Stimulated activated CD4-positive, alpha-beta T cell treated with anti-CD3 and anti-CD28 coated beads, Interleukin-12 subunit alpha, Interleukin-12 subunit beta, amount 100 ng/mL, for 48 hours (primary cell): Measurements from ENCODE around the gene MITF.
"Not testable (repeated sequence)": the region's sequence is repeated elsewhere in the genome, so short reads cannot be mapped to it uniquely, and the experiment has no call there.

Experiments used
- DNase-seq, 3 donors: peaks; one replicate each; pipeline ENCODE4 v3.0.0-alpha.2; 2020; ENCODE audit warnings: low read depth in 2 of 3, low spot score in 1 of 3

Gene MITF

DNA sequence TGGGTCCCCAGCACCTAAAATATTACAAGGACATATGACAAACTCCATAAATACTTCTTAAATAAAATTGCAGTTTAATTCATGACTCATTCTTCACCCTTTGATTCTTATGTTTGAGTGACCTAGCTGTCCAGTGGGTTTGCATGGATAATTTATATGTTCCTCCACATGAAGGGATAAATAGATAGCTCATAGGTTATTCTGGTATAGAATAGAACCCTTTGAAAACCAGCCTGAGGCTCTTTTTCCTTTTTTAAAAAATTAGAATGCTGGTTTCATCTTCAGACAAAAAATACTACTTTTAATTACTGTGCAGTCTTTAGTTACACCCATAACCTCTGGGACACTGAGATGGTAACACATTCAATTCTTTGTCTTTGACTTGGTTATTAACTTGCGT, 163.1 kb downstream of the MITF start:
- DNase-seq, result no peak

DNA sequence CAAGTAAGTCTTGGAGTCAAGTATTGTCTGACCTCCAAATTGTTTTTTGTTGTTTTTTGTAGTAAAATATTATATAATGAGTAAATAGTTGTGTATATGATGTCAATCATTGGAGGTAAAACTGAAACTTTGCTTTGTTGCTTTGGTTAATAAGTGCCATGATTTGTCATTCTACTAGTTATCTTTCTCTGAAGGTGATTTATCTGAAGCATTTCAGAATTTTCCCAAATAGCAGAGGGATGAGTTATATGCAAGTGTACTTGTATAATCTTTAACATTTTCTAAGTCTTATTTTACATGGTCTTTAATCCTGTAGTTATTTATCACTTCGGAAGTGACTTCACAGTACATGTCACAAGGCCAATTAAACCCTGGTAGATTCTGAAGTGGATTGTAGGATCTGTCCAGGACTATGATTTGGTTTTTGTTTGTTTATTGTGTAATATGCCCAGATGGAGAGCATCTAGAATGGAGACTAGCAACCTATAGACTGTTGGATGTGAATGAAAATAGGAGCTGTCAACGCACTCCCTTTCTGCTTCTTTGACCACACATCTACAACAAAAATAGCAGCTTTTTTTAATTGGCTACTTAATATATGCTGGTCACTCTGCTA, 167.2 kb downstream of the MITF start:
- DNase-seq, result no peak

DNA sequence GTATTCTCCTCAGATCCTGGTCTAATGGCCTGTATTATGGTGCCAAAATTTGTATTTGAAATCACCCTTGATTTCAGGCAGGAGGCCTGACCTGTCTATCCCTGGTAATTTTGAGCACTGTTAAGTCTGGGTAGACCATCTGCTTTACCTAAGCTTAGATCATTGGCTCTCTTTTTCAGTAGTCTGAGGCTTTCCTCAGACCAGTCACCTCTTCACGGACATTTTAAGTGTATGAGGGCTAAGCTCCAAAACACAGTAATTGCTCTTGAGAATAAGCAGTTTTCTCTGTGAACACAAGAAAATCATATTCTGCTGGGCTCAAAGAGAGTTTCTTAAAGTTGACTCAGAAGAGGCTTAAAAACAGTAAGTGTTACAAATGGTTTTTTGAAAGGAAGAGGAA, 168.3 kb downstream of the MITF start:
- DNase-seq, result no peak

DNA sequence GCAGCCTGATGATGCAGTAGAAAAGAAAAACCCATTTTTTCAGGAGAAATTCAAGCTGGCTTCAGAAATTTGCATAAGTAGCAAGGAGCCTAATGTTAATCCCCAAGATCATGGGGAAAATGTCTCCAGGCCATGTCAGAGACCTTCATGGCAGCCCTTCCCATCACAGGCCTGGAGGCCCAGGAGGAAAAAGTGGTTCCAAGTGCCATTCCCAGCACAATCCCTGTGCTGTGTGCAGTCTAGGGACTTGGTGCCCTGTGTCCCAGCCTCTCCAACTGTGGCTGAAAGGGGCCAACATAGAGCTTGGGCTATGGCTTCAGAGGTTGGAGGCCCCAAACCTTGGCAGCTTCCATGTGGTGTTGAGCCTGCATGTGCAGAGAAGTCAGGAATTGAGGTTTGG, 170.6 kb downstream of the MITF start:
- DNase-seq, result not testable (repeated sequence)

DNA sequence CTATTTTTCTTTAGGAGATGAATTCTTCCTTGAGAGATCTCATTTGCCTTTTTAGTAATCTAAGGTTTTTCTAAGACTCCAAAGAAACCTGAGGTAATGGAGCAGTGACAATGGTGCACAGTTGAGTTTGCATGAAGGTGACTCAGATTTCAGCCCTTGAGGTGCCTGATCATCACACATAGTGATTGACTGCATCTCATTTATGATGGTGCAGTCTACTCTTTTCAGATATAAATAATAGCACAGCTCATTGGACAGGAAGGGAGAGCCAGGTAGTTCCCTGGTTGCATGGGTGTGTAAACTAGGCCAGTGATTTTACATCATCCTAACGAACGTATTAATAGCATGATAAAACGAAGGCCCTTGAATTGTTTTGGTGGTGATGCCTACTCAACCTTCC, 174.2 kb downstream of the MITF start:
- DNase-seq, result no peak

DNA sequence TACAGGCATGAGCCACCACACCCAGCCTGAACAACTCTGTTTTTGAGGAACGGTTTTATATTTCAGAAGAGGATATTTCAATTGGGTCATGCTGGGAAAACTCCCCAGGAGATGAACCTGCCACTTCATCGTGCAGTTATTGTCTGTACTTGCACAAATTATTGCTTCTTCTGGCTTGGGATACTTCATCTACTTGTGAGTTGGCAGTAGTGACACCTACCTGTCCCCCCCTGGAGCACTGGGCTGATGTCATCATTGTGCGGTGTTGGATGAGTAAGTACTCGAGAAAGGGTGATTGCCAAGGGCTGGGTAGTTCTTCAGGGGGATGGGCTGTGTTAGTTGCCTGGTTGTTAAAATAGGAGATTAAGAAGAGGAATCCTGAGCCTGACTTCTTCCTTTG, 175.1 kb downstream of the MITF start:
- no peak for DNase-seq

DNA sequence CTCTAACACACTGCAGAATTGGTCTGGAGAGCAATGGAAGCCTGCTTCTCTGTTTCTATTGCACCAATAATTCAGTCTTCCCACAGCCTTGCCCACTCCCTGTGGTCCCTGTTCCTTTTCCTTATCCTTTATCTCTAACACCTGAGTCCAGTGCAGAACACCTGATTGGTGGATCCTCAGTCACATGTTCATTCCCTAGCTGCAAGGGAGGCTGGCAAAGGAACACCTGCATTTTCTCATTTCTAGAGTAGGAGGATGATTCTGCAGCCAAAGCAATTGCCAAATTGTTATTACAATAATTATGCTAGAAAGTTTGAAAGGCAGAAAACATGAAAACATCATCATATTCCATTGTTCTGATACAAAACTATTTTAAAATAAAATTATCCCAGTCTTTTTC, 176.5 kb downstream of the MITF start:
- DNase-seq, result no peak

DNA sequence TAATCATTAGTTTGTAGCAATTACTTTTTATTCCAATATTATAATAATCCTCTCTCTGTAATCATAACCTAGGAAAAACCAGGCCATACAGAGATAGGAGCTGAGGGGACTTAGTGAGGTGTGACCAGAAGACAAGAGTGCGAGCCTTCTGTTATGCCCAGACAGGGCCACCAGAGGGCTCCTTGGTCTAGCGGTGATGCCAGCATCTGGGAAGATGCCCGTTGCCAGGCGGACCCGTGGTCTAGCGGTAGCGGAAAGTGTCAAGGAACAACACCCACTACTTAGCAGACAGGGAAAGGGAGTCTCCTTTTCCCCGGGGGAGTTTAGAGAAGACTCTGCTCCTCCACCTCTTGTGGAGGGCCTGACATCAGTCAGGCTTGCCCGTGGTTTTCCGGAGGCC, 180.7 kb downstream of the MITF start:
- not testable (repeated sequence) for DNase-seq

DNA sequence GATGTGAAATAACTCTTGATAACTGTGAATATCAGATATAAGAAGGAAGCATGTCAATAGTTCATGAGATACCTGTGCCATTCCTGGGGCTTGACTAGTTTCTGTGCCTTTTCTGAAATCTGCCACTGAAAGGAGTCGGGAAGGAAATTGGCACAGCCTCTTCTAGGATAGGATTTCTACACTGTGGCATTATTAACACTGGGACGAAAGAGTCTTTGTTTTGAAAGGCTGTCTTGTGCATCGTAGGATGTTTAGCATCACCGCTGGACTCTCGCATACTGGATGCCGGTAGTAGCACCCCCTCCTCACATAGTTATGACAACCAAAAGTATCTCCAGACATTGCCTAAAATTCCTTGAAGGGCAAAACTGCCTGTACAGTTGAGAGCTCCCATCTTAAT, 182.4 kb downstream of the MITF start:
- DNase-seq, result no peak

DNA sequence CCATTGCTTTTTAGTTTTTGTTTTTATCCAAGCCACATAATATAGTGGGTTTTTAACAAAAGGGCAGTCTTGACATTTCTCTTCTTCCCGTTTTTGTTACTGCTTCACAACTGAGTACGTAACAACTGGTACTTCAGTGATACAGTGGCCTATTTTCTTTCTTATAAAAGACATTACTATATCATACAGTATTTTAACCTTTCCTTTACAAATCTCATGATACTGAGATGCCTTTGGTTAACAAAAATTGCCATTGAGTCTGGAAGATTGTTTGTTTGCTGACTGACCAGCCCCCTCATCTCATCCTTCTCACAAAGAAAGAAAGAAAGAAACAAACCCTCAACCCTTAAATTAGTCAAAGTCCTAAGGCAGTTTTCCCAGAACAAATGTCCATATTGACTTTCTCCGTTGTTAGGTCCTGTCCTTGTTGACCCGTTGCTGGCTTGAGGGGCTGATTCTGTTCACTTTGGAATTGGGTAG, 183.3 kb downstream of the MITF start:
- no peak for DNase-seq

DNA sequence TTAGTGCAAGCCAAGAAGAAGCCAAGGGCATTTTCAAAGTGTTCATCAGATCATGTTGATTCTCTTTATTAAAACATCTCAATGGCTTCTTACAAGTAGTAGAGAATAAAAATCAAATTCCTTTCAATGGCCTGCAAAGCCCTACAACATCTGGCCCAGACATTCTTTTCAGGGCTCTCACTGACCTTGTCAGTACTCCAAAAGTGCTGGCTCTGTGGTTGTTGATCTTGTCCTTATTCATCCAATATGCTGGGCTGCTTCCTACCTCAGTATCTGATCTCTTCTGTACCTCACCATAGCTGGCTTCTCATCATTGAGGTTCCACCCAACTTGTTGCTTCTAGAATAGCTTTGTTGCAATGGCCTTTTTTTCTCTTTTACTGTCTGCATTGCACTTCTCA, 186.2 kb downstream of the MITF start:
- no peak for DNase-seq

DNA sequence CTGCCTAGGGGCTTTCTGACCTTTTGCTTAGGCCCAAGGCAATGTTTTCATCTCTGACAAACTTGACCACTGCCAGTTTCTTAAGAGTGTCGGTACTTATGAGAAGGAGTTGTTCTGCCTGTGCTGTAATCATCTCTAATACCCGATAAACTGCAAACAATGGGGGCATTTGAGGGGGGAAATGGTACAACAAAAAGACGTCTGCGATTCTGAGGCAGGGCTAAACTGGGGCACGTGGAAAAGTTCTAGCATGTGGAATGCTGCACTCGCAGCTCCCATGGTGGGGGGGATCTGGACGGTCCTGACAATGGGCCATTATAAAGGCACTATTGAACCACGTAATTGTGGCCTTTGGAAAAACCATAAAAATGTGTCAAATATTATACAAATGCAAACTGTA, 187.1 kb downstream of the MITF start:
- DNase-seq, result no peak

DNA sequence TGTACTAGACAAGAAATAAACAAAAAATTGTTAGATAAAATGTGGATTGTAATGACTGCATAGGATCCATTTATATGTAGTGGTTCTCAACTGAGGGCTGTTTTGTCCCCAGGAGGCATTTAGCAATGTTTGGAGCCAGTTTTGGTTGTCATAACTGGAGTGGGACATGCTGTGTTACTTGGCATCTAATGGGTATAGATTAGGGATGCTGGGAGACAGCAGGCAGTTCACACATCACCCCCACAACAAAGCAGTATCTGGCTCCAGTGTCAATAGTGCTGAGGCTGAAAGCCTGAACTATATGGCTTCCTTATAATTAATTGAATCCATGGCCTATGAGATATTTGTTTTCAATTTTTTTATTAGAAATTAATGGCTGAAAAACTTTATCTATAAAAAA, 188.3 kb downstream of the MITF start:
- no peak for DNase-seq

DNA sequence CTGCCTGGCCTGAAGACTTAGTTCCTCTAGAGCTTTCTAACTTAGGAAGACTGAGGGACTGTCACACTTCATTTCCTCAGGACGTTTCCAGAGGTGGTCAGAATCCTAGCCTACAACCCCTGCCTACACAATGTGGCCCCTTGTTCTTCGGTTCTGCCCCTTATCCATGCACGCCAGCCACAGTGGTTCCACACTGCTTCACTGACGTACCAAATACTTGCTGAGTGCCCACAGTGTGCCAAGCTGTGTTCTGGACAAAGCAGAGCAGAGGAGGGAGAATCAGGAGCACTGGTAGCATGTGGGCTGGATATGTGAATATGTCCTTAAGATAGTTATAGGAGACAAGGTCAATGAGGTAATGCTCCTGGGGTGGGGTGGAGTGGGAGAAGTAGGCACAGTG, 189.8 kb downstream of the MITF start:
- no peak for DNase-seq

DNA sequence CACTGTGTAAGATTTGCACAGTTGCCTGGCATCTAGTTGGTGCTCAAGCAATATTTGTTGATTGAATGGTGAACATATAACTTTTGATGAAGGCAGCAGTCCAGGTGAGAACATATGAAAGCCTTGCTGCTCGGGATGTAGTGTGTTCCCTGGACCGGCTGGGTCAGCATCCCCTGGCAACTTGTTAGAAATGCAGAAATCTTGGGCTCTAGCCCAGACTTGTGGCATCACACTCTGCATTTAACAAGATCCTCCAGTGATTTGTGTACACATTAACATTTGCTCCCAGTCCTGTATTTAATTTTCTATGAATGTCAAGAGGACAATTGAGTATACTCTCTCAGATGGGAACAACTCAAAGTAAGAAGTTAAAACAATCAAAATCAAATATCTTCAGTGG, 191.3 kb downstream of the MITF start:
- DNase-seq, result no peak

DNA sequence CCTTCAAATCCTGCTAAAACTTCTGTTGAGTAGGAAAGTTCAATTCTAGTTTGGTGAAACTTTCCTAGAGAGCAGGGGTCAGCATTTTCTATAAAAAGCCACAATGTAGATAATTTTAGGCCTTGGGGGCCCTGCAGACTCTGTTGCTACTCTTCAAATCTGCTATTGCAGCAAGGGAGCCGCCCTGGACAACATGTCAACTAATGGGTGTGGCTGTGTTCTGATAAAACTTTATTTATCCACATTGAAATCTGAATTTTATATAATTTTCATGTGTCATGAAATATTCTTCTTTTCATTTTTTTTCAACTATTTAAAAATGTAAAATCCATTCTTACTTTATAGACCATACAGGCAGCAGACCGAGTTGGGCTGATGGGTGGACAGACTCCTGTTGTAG, 192.8 kb downstream of the MITF start:
- DNase-seq, result no peak

DNA sequence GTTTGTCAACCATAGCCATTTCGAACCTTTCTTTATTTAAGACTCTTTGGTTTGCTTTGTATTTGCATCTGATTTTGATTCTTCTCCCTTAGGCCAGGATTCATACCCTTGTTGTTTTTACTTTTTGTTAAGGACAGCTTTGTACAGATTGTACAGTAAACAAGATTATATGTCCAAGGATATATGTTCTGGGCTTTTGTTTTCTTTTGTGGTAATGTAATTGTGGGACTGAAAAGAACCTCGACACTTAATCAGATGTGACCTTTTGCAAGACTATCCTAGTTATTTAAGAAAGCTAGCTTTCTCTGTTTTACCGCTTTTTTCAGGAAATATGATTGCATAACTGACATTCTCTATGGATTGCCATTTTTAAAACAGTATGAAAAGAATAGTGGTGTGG, 193.2 kb downstream of the MITF start:
- no peak for DNase-seq

DNA sequence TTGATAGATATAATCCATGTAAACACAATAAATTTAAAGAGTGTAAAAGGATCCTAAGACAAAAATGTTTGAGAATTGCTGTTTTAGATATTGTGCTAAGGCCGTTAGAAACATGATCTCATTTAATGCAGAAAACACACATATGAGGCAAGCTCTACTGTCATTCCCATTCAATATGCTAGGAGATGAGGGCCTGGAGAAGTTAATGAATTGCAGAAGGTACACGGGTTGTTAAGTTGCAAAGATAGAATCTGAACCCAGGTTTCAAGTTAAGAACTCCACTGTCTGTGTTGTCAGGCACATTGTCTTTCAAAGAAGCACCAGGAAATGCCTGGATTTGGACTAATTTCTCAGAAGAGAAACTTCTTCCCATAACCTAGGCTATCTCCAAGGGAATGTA, 195.1 kb downstream of the MITF start:
- DNase-seq, result no peak

DNA sequence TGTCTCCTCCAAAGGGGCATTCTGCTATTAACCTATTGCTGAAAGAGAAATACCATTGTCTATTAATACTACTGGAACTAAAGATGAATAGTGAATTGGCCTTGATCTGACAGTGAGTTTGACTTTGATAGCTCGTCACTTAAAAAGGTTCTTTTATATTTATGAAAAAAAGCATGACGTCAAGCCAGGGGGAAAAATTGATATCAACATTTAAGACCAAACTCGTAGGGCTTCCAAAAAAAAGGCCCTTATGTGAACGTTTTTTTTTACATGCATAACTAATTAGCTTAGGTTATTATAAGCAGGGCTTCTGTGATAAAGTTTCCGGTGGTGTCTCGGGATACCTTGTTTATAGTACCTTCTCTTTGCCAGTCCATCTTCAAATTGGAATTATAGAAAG, 197.0 kb downstream of the MITF start:
- no peak for DNase-seq

DNA sequence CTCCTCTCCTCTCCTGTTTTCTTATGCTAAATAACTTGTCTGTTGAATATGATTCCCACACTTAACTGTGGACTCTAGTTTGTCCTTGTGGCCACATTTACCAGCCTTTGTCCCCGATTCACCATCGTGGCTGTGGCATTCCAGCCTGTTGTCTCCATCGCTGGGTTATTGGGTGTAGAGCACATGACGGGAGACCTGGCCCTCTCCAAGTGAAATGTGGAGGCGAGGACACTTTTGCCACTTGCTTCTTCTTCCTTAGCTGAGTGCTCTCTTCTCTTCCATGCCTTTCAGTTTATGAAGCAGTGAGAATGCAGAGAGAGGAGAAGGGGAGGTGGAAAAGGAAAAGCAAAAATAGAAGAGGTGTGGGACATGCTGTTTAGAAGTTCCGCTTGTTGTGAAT, 198.8 kb downstream of the MITF start:
- DNase-seq, result no peak

DNA sequence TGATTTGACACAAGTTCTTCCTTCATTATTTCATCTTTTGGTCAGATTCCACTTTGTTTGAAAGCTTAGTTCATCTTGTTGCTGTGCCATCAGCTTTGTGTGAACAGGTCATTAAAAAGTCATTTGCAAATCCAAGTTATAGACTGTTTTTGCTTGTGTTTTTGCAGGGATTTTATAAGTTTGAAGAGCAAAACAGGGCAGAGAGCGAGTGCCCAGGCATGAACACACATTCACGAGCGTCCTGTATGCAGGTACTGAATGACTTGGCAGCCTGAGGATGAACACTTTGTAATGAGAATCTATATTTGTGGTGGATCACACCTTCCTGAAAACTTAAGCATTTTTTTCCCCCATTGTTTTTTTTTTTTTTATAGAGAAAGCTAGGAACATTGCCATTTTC, 199.7 kb downstream of the MITF start:
- DNase-seq, result no peak

DNA sequence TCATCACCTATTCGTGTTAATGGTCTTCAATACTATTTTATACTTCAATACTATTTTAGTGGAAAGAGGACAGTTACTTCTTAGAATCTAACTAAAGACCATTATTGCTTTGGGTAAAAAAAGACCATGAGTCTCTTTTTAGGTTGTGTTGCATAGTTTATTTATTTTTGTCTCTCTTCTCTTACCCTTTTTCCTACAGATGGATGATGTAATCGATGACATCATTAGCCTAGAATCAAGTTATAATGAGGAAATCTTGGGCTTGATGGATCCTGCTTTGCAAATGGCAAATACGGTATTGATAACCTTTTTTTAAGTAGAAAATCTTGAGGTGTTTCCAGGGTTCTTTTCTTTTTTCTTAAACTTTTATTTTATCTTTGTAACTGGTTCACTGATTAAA, 201.8 kb downstream of the MITF start:
- DNase-seq, result no peak

DNA sequence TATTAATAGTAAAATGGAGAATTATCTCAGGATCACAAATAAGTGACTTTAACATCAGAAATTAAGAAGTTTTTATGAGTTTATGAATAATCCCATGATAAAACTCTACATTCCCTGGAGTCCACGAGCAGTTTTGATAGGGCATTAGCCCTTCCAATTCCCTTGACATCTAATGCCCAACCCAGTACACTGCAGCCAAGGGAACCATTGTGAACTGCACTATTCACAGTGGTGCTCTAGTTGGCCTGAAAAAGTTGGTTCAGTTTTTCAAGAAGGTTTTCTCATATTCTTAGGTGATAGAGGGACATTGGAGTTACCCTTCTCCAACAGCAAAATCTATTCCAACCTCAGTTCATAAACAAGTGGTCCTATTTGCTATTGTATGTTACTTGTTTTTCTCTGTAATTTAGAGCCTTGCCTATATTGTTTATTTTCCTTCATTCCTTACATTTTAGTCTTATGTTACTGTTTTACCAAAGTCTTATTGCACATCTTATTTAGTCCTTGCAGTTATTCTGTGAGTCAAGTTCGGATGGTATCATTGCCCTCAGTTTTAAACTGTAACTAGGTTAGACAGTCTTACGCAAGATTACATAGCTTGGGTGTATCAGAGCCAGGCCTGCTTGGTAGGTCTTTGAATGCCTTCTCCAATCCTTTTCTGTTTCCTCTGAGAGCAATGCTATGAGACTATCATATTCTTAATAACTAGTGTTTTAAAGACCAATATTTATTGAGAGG, 202.3 kb downstream of the MITF start:
- DNase-seq, result no peak
